Measurements from ENCODE around the gene MLPH. TPM values are rescaled to one million over a fixed set of nuclear protein-coding genes. Genes with fewer than 3 reads are reported as not detected.
"Not testable (repeated sequence)": the region's sequence is repeated elsewhere in the genome, so short reads cannot be mapped to it uniquely, and the experiment has no call there.

Gene MLPH
- total RNA-seq, 1 donor from 2014 or later = 14.8 TPM

GRCh38 chr2:237593036-237593435 is 106.0 kb downstream of the MLPH start:
- Mint-ChIP-seq H3K36me3 (no peaks in the 10 kb centered on the region), H3K9me3 (no peaks in the 10 kb centered on the region), H3K4me1 (ENCODE audit: unreplicated experiment) (peaks cover 25% of the 10 kb centered on the region), H3K4me3 (no peak overlapping the region), H3K27ac (no peak overlapping the region), H3K27me3 (no peaks in the 10 kb centered on the region)
- no peak for DNase-seq (ENCODE audit: extremely low spot score, unreplicated experiment)
- TF ChIP-seq, protein P1, sequence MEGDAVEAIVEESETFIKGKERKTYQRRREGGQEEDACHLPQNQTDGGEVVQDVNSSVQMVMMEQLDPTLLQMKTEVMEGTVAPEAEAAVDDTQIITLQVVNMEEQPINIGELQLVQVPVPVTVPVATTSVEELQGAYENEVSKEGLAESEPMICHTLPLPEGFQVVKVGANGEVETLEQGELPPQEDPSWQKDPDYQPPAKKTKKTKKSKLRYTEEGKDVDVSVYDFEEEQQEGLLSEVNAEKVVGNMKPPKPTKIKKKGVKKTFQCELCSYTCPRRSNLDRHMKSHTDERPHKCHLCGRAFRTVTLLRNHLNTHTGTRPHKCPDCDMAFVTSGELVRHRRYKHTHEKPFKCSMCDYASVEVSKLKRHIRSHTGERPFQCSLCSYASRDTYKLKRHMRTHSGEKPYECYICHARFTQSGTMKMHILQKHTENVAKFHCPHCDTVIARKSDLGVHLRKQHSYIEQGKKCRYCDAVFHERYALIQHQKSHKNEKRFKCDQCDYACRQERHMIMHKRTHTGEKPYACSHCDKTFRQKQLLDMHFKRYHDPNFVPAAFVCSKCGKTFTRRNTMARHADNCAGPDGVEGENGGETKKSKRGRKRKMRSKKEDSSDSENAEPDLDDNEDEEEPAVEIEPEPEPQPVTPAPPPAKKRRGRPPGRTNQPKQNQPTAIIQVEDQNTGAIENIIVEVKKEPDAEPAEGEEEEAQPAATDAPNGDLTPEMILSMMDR (conservative IDR thresholded peaks at IDR 0.05) = no peak

DNA sequence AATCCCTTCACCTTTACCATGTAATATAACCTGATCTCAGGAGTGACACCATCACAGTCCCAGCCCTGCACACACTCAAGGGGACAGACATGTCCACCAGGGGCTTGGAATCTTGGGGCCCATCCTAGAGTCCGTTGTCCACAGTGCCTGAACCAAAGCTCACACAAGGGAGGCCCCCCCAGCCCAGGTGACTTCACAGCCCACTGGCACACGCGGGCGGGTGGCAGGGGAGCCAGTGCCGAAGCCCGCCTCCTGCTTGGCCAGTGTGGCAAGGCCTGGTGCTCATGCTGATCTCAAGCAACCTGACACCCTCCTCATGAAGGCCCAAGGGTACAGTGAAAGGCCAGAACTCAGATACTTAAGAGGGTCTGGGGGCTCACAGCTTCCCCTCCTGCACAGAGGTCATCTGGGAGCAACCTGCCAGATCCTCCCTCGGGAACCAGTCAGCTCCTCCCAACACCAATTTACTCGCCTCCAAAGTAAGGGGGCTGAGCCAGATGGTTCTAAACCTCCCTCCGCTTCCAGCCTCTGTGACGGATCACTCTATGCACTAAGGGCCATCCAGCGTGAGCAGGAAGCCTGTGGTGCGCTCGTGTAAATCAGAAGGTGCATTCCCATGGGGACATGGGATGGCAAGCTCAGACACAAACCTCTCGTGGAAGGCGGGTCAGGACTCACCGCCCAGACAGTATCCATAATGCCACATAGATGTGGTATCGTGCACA is 106.7 kb downstream of the MLPH start:
- Mint-ChIP-seq H3K27me3 (peaks cover 3% of the 10 kb centered on the region), H3K27ac (no peak overlapping the region), H3K9me3 (no peaks in the 10 kb centered on the region), H3K36me3 (no peaks in the 10 kb centered on the region), H3K4me1 (ENCODE audit: unreplicated experiment) (peaks cover 29% of the 10 kb centered on the region), H3K4me3 (no peak overlapping the region)
- TF ChIP-seq, protein P1 (conservative IDR thresholded peaks at IDR 0.05) = no peak
- no peak for DNase-seq (ENCODE audit: extremely low spot score, unreplicated experiment)

DNA sequence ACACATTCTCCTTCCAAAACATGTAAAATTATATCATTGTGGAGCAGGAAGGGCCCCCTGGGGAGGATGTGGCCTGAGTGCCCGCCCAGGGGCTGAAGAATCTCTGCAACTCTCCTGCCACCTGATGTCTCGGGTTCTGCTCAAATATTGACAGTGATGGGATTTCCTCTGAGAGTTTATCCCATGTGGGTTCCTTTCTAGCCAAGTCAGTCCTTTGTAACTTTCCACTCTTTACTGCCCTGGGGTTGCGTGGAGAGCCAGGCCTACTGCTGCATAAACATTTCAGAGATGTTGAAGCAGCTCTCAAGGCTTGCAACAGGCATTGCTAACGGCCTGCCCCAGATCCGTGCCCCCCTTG is 107.4 kb downstream of the MLPH start:
- Mint-ChIP-seq H3K27ac (peak overlapping the region; percentile 11), H3K4me1 (ENCODE audit: unreplicated experiment) (peaks cover 29% of the 10 kb centered on the region), H3K4me3 (peak overlapping the region; percentile 4), H3K9me3 (no peaks in the 10 kb centered on the region), H3K27me3 (peaks cover 3% of the 10 kb centered on the region), H3K36me3 (no peaks in the 10 kb centered on the region)
- TF ChIP-seq, protein P1 (conservative IDR thresholded peaks at IDR 0.05) = no peak
- no peak for DNase-seq (ENCODE audit: extremely low spot score, unreplicated experiment)

DNA sequence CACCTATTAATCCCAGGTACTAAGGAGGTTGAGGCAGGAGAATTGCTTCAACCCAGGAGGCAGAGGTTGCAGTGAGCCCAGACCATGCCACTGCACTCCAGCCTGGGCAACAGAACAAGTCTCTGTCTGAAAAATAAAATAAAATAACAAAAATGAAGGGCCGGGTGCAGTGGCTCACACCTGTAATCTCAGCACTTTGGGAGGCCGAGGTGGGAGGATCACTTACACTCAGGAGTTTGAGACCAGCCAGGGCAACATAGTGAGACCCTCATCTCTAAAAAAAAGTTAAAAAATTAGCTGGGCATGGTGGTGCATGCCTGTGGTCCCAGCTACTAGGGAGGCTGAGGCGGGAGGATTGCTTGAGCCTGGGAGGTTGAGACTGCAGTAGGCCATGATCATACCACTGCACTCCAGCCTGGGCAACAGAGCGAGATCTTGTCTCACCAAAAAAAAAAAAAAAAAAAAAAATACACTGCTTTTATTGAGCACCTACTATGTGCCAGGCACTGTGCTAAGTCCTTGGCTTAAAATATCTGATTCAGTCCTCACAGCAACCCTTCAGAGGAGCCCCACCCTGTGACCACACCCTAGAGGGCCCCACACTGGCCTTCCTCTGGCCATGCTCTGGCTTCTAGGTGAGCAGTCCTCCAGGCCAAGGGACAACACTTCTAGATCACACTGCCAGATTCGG is 108.9 kb downstream of the MLPH start:
- H3K27me3 Mint-ChIP-seq; DNase-seq (ENCODE audit: extremely low spot score, unreplicated experiment); H3K27ac Mint-ChIP-seq; H3K9me3 Mint-ChIP-seq; H3K36me3 Mint-ChIP-seq; H3K4me3 Mint-ChIP-seq: not testable (repeated sequence)
- H3K4me1 Mint-ChIP-seq (ENCODE audit: unreplicated experiment) = peaks cover 28% of the 10 kb centered on the region

DNA sequence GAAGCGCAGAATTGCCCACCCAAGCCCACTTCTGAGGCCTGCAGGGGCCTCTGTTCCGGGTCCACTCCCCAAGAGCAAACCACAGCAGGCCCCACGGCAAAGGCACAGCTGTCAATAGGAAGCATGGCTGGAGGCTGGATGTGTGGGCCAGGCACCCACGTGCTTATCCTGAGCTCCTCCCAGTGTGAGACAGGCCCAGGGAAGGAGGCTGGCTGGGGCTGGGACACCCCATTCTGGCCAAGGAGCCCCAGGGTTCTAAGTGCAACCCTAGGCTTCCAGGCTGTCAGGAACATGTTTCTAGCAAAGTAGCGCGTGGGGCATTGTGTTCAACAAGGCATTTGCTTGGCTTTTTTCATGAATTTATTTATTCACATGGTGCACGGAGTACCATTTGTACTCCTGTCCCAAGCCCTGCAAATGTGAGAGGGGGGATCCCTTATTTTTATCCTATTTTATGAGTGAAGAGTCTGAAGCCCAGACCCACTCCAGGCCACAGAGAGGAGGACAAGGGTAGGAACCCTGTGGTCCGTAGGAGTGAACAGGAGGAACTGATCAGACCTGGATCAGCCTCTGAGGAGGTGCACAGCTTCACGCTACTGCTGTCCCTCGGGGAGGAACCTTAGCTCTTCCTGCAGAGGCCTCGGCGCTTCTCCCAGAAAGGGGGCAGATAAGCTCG is 109.6 kb downstream of the MLPH start:
- no peak for DNase-seq (ENCODE audit: extremely low spot score, unreplicated experiment)
- TF ChIP-seq, protein P1 (conservative IDR thresholded peaks at IDR 0.05) = no peak
- H3K27me3 Mint-ChIP-seq = peaks cover 11% of the 10 kb centered on the region

More for the DNA sequence above, 109.6 kb downstream of the MLPH start:
- no peak overlapping the region for H3K4me3 Mint-ChIP-seq
- no peaks in the 10 kb centered on the region for H3K9me3 Mint-ChIP-seq
- peaks cover 26% of the 10 kb centered on the region for H3K4me1 Mint-ChIP-seq (ENCODE audit: unreplicated experiment)
- H3K36me3 Mint-ChIP-seq = no peaks in the 10 kb centered on the region
- H3K27ac Mint-ChIP-seq = no peak overlapping the region
